ENCODE data around the gene FIZ1.

The FIZ1 gene

DNA sequence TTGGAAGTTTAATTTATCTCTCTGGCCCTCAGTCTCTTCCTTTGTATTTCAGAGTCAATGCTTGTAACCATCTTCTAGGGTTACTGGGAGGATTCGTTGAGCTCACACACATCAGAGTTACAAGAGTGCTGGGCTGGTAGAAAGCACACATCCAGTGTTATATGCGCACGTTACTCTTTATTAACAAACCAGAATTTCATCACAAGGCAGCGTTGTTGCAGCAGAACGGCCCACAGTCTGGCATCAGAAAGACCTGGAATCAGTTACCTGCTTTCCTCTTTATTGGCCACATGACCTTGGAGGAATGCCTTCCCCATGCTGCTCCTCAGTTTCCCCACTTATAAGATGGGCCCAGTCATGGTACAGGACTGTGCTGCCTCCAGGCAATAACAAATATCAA is 10.0 kb upstream of the FIZ1 start:
- no peak for TF ChIP-seq CTCF (IDR thresholded peaks at IDR 0.05; ENCODE audit: insufficient read depth, missing control alignments)
- FAIRE-seq = no peak

DNA sequence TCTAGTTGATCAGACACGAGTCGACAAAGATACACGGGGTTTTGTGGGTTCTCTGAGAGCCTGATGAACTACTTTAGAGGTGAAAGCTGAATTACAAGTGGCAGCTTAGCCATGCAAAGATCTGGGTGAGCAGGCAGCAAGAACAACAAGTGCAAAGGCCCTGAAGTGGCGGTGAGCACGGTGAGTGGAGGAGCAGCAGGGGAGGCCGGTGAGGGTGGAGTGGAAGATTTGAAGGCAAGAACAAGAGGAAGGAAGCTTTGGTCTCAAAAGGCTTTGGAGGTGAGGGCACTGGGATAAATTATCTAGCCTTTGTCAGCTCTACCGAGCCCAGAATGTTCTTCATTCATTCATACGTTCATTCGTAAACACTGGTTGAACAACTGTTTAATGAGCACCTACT is 7.5 kb upstream of the FIZ1 start:
- DNase-seq (ENCODE audit: insufficient read length, low spot score) (no peak), FAIRE-seq (no peak)
- no peak for TF ChIP-seq CTCF (IDR thresholded peaks at IDR 0.05; ENCODE audit: insufficient read depth, missing control alignments)

More for the DNA sequence above, 10.0 kb upstream of the FIZ1 start:
- DNase-seq (ENCODE audit: insufficient read length, low spot score) = no peak

DNA sequence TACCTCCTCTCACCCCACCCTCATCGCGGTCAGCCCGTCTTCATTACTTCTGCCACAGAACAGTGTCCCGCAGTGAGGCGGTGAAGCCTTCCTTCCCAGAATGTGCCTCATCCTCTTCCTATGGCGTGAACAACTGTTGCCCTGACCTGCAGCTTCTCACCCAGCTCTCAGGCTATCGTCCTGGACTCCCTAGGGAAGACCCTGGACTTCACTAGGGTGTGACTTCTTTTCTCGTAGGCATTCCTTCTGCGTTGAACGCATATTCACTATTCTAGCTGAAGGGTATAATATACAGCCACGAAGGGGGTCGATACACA is 7.1 kb upstream of the FIZ1 start:
- no peak for TF ChIP-seq CTCF (IDR thresholded peaks at IDR 0.05; ENCODE audit: insufficient read depth, missing control alignments)
- DNase-seq (ENCODE audit: insufficient read length, low spot score) (no peak), FAIRE-seq (no peak)

DNA sequence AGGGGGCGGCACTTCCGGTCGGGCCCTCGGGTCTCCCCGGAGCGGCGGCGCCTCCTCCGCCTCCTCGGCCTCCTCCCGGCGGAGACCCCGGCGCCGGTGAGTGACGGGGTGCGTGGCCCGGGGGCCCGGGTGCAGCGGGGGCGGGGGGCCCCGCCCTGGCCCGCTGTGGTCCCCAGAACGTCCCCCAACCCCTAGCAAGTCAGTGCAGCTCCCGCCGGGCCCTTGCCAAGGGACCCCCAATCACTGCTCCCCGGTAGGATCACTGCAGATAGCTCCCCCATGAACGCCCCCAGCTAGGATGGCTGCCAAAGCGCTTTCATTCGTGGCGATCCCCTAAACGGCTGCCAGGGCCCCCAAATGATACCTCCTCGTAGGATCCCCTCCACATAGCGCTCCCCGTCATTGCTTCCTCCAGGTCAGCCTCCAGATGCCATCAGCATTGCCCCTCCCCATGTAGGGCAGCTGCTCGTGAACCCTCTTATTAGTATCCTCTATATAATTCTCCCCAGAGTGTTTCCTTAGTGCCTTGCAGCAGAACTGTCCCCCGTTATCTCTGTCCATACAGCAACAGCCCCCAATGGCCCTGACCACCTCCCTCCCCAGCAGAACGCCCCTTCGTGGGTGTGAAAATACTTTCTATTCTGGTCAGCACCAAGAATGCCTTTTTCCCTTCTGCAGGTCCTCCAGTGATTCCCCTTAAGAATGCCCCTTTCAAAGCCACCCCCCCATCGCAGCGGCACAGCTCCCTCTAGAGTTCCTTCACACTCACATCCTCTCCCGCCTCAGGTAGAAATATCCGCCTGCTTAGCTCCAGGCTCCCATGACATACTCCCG is 6.5 kb upstream of the FIZ1 start, which contains the start of gene ZNF865:
Gene ZNF865 (plus strand): TSS at position 11 of the 834 bp plus-strand sequence. CDS start 7,972 bp downstream, outside the sequence.
- FAIRE-seq (no peak), DNase-seq (ENCODE audit: insufficient read length, low spot score) (no peak)
- peak; percentile 82 for TF ChIP-seq CTCF (IDR thresholded peaks at IDR 0.05; ENCODE audit: insufficient read depth, missing control alignments)

DNA sequence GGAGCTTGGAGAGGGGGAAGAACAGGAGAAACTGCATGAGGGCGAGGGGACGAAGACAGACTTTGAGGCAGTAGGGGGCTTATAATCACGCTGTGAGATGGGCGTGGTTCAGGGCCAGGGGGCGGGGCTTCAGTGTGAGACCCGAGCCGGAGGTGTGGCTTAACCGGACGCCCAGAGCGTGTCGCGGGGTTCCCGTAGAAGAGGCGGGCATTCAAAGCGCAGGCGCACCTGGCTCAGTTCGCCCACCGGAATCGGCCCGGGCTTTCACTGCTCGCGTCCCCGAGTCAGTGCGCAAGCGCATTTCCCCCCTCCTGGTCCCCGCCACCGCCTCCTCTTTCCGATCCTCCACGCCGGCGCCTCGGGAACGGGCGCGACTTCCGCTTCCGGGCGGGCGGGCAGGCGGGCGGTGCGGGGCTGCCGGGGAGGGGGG is 5.9 kb upstream of the FIZ1 start:
- TF ChIP-seq CTCF (IDR thresholded peaks at IDR 0.05; ENCODE audit: insufficient read depth, missing control alignments) = no peak
- FAIRE-seq (no peak), DNase-seq (ENCODE audit: insufficient read length, low spot score) (peak; percentile 76)

DNA sequence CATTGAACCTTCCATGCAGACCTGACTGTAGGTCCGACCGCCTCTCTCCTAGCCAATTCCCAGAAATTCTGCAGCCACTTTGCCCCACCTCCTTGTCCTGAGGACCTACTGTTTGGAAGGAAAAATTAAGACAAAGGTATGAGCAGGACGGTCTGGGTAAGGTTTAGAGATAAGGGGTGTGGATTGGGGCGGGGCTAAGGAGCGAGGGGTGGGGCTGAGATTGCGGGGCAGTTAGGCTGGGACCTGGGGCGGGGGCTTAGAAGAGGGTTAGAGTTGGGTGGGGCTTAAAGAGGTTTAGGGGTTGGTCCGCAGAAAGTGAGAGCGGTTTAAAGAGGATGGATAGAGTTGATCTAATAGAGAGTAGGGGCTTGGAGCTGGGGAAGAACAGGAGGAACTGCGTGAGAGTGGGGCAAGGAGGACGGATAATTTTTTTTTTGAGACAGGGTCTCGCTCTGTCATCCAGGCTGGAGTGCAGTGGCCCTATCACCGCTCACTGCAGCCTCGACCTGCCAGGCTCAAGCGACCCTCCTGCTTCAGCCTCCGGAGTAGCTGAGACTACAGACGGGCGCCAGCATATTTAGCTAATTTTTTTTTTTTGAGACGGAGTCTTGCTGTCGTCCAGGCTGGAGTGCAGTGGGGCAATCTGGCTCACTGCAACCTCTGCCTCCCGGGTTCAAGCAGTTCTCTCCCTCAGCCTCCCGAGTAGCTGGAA is 4.4 kb upstream of the FIZ1 start:
- DNase-seq (ENCODE audit: insufficient read length, low spot score) (no peak), FAIRE-seq (no peak)
- no peak for TF ChIP-seq CTCF (IDR thresholded peaks at IDR 0.05; ENCODE audit: insufficient read depth, missing control alignments)

GRCh38 chr19:55603115-55603514 is 3.8 kb upstream of the FIZ1 start:
- FAIRE-seq = no peak

More at GRCh38 chr19:55603115-55603514, 3.8 kb upstream of the FIZ1 start:
- no peak for DNase-seq (ENCODE audit: insufficient read length, low spot score)
- TF ChIP-seq CTCF (IDR thresholded peaks at IDR 0.05; ENCODE audit: insufficient read depth, missing control alignments) = no peak
